ENCODE results near the gene DEK.

DNA sequence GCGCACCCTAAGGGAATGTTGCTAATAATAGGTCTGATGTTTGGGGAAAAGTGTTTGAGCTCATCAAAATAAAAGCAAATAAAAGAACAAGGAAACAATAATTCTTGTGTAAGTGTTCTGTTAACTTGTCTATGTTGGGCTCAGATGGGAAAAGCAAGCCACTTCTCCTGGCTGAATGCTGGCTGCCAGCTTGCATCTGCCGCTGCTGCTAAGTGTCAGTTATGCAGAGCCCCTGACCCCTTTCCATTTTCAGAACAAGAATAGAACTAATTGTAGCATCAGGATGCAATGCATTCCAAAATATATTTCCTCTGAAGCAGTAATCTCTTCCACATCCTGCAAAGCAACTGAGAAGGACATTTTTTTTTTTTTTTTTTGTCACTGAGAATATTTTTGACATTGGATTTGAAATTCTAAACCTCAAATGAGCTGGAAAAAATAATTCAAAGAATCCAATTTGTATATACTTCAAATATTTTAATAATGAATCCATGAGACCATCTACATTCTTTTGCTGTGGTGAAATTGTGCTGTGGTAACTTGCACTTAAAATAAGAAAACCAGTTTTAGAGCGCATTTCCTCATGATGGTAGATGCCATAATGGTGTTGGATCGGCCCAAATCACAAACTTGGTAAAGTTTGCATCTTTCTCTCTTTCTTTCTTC lies 43.9 kb upstream of the DEK start:
- TF ChIP-seq, protein P1, sequence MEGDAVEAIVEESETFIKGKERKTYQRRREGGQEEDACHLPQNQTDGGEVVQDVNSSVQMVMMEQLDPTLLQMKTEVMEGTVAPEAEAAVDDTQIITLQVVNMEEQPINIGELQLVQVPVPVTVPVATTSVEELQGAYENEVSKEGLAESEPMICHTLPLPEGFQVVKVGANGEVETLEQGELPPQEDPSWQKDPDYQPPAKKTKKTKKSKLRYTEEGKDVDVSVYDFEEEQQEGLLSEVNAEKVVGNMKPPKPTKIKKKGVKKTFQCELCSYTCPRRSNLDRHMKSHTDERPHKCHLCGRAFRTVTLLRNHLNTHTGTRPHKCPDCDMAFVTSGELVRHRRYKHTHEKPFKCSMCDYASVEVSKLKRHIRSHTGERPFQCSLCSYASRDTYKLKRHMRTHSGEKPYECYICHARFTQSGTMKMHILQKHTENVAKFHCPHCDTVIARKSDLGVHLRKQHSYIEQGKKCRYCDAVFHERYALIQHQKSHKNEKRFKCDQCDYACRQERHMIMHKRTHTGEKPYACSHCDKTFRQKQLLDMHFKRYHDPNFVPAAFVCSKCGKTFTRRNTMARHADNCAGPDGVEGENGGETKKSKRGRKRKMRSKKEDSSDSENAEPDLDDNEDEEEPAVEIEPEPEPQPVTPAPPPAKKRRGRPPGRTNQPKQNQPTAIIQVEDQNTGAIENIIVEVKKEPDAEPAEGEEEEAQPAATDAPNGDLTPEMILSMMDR (conservative IDR thresholded peaks at IDR 0.05 in 1 of 2, IDR thresholded peaks at IDR 0.05 in 1 of 2; ENCODE audit: extremely low read depth in 1 of 2, insufficient read depth in 1 of 2, low read depth in 1 of 2, low read length in 2 of 2) = no peak
- TF ChIP-seq EZH2 (IDR thresholded peaks at IDR 0.05; ENCODE audit: borderline replicate concordance, low read length) = no peak
